ENCODE data around the gene CFAP298. TPM values are rescaled to one million over a fixed set of nuclear protein-coding genes. Genes with fewer than 3 reads are reported as not detected.
A peak's percentile ranks its signal among the peaks of the same experiment; 100 is the strongest.

Gene CFAP298
- total and polyA plus RNA-seq, 2 donors (not counting 1 experiment from before 2014, with no cell fraction given), result 22.0 to 29.2 TPM

DNA sequence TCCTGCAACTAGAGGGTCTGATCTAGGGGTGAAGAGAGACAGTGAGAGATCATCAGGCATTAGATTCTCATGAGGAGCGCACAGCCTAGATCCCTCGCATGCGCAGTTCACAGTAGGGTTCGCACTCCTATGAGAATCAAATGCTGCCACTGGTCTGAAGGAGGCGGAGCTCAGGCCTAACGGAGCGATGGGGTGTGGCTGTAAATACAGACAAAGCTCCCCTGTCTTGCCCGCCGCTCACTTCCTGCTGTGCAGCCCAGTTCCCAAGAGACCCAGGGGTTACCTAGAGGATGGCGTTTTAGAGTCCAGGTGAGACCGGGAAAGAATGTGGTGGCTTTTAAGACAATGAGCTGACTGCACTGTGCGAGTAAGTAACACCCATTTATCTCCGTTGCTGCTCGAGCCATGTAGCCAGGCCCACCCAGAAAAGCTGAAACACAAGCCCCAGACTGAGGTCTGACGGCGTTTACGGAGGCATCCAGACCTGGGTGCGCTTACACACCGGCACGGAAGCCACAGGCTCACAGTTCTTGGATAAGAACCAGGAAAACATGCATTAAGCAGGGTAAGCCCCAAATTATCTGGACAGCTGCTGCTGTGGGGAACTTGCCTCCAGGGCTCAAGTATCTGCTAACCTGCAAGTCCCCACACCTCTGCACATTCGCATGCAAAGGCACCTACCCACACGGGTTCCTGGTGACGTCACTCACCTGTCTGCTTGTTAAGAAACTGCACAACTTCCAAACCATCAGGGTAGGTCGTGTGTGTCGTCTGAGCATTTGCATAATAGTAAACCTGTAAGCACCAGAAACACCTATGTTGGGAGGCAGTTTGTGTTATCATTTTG lies 39.4 kb downstream of the CFAP298 start:
- intact Hi-C loops (cut with micrococcal nuclease), result no loop called here
- no peak for TF ChIP-seq EZH2 (IDR thresholded peaks at IDR 0.05; ENCODE audit: borderline replicate concordance, insufficient read depth, low read depth, low read length, poor library complexity, severe bottlenecking)
- TF ChIP-seq, protein P1, sequence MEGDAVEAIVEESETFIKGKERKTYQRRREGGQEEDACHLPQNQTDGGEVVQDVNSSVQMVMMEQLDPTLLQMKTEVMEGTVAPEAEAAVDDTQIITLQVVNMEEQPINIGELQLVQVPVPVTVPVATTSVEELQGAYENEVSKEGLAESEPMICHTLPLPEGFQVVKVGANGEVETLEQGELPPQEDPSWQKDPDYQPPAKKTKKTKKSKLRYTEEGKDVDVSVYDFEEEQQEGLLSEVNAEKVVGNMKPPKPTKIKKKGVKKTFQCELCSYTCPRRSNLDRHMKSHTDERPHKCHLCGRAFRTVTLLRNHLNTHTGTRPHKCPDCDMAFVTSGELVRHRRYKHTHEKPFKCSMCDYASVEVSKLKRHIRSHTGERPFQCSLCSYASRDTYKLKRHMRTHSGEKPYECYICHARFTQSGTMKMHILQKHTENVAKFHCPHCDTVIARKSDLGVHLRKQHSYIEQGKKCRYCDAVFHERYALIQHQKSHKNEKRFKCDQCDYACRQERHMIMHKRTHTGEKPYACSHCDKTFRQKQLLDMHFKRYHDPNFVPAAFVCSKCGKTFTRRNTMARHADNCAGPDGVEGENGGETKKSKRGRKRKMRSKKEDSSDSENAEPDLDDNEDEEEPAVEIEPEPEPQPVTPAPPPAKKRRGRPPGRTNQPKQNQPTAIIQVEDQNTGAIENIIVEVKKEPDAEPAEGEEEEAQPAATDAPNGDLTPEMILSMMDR (IDR thresholded peaks at IDR 0.05), result no peak
- ATAC-seq (ENCODE audit: low read depth), result no peak
- Mint-ChIP-seq H3K27me3 (peaks cover 10% of the 10 kb centered on the region), H3K27ac (no peak overlapping the region), H3K4me1 (peaks cover 10% of the 10 kb centered on the region), H3K4me3 (no peak overlapping the region), H3K9me3 (ENCODE audit: insufficient read depth) (no peaks in the 10 kb centered on the region)
- WGBS (ENCODE audit: insufficient coverage), result 86% methylated on average over 22 of the region's 25 CpGs
- Histone ChIP-seq H3K9ac (ENCODE audit: low read length) (no peak overlapping the region), H3K4me2 (replicated peaks; ENCODE audit: low read depth, low read length, poor library complexity, severe bottlenecking) (no peak overlapping the region), H3K4me3 (ENCODE audit: control extremely low read depth in 1 of 5, extremely low read depth in 1 of 5, insufficient read depth in 1 of 5, low read depth in 2 of 5, low read length in 4 of 5) (no peak overlapping the region), H3K9me3 (ENCODE audit: control extremely low read depth in 1 of 3, control insufficient read depth in 2 of 3, insufficient read depth in 1 of 3, low read length in 2 of 3) (no peaks in the 10 kb centered on the region), H3K36me3 (replicated peaks in 1 of 2; ENCODE audit: control extremely low read depth in 1 of 2, control insufficient read depth in 1 of 2, extremely low read depth in 1 of 2, insufficient read depth in 2 of 2, low read length in 1 of 2) (no peaks in the 10 kb centered on the region), H3K4me1 (ENCODE audit: control insufficient read depth in 2 of 2, insufficient read depth in 2 of 2, low read length in 2 of 2) (peaks cover 3 to 4% of the 10 kb centered on the region in 2 donors), H2AFZ (ENCODE audit: insufficient read depth, low read depth, low read length, poor library complexity, severe bottlenecking) (no peak overlapping the region), H4K20me1 (ENCODE audit: control insufficient read depth, insufficient read depth, low read length, poor library complexity, severe bottlenecking) (no peaks in the 10 kb centered on the region), H3K27ac (ENCODE audit: low read length in 2 of 2) (no peak overlapping the region), H3K27me3 (replicated peaks in 1 of 4; ENCODE audit: control extremely low read depth in 1 of 4, control insufficient read depth in 3 of 4, insufficient read depth in 4 of 4, low read length in 3 of 4) (peaks cover 0 to 6% (median 2%) of the 10 kb centered on the region in 4 experiments), H3K79me2 (ENCODE audit: control insufficient read depth, insufficient read depth, low read length) (no peaks in the 10 kb centered on the region)
- ChIA-PET CTCF (no interaction called here), POLR2A (no interaction called here)
- no peak for DNase-seq

DNA sequence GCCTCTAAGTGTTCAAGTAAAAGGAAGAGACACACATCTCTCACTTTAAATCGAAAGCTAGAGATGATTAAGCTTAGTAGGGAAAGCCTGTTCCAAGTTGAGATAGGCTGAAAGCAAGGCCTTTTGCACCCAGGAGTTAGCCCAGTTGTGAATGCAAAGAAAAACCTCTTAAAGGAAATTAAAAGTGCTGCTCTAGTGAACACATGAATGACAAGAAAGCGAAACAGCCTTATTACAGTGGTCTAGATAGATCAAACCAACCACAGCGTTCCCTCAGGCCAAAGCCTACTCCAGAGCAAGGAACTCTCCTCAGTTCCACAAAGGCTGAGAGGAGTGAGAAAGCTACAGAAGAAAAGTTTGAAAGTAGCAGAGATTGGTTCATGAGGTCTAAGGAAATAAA lies 41.7 kb downstream of the CFAP298 start:
- peaks cover 10% of the 10 kb centered on the region for H3K4me1 Mint-ChIP-seq
- H2AFZ ChIP-seq (ENCODE audit: insufficient read depth, low read depth, low read length, poor library complexity, severe bottlenecking), result no peak overlapping the region
- H3K27me3 ChIP-seq (replicated peaks in 1 of 4; ENCODE audit: control extremely low read depth in 1 of 4, control insufficient read depth in 3 of 4, insufficient read depth in 4 of 4, low read length in 3 of 4), result peaks cover 0 to 19% (median 9%) of the 10 kb centered on the region in 4 experiments
- CTCF ChIA-PET, result interaction anchor here (0.6 to 0.9 kb wide), 2 partner anchors 16 to 37 kb away, joined by 3 read pairs; no protein-coding TSS in a partner anchor
- H3K36me3 ChIP-seq (replicated peaks in 1 of 2; ENCODE audit: control extremely low read depth in 1 of 2, control insufficient read depth in 1 of 2, extremely low read depth in 1 of 2, insufficient read depth in 2 of 2, low read length in 1 of 2), result no peaks in the 10 kb centered on the region
- H3K4me1 ChIP-seq (ENCODE audit: control insufficient read depth in 2 of 2, insufficient read depth in 2 of 2, low read length in 2 of 2), result peaks cover 4 to 6% of the 10 kb centered on the region in 2 donors
- POLR2A ChIA-PET, result no interaction called here
- DNase-seq (no peak), ATAC-seq (ENCODE audit: low read depth) (no peak)
- TF ChIP-seq, protein P1 (IDR thresholded peaks at IDR 0.05), result no peak
- no peak for TF ChIP-seq EZH2 (IDR thresholded peaks at IDR 0.05; ENCODE audit: borderline replicate concordance, insufficient read depth, low read depth, low read length, poor library complexity, severe bottlenecking)
- H3K27ac Mint-ChIP-seq, result no peak overlapping the region
- H3K4me3 Mint-ChIP-seq, result peak overlapping the region; percentile 88
- no peak overlapping the region for H3K4me2 ChIP-seq (replicated peaks; ENCODE audit: low read depth, low read length, poor library complexity, severe bottlenecking)
- peaks cover 24% of the 10 kb centered on the region for H3K27me3 Mint-ChIP-seq
- H3K79me2 ChIP-seq (ENCODE audit: control insufficient read depth, insufficient read depth, low read length), result no peaks in the 10 kb centered on the region
- H3K27ac ChIP-seq (ENCODE audit: low read length in 2 of 2), result no peak overlapping the region
- no peaks in the 10 kb centered on the region for H3K9me3 Mint-ChIP-seq (ENCODE audit: insufficient read depth)
- no CpG with 5 or more reads among the region's 3 CpGs for WGBS (ENCODE audit: insufficient coverage)
- H3K4me3 ChIP-seq (ENCODE audit: control extremely low read depth in 1 of 5, extremely low read depth in 1 of 5, insufficient read depth in 1 of 5, low read depth in 2 of 5, low read length in 4 of 5), result no peak overlapping the region
- no peak overlapping the region for H3K9ac ChIP-seq (ENCODE audit: low read length)
- no peaks in the 10 kb centered on the region for H4K20me1 ChIP-seq (ENCODE audit: control insufficient read depth, insufficient read depth, low read length, poor library complexity, severe bottlenecking)
- H3K9me3 ChIP-seq (ENCODE audit: control extremely low read depth in 1 of 3, control insufficient read depth in 2 of 3, insufficient read depth in 1 of 3, low read length in 2 of 3), result no peaks in the 10 kb centered on the region
- intact Hi-C loops (cut with micrococcal nuclease), result no loop called here

Measured in B cell (primary cell).